GM19099 (cell line): Measurements from ENCODE around the gene ADAM19.

Source experiments
- POLR2A ChIP-seq: IDR thresholded peaks from 3 replicates; pipeline ENCODE4 v1.6.1; 2011; ENCODE audit warnings: low read depth; ENCODE audit not compliant: insufficient read length; ENCODE audit errors: extremely low read depth

The ADAM19 gene

GRCh38 chr5:157543825-157544622 lies 31.6 kb downstream of the ADAM19 start:
- no peak for TF ChIP-seq POLR2A

- no peak for TF ChIP-seq POLR2A
Observed at GRCh38 chr5:157542282-157543000, 33.1 kb downstream of the ADAM19 start.

GRCh38 chr5:157541447-157542118 lies 34.0 kb downstream of the ADAM19 start:
- TF ChIP-seq POLR2A: no peak

- no peak for TF ChIP-seq POLR2A
Observed at GRCh38 chr5:157540707-157541446, 34.7 kb downstream of the ADAM19 start.

GRCh38 chr5:157540124-157540523 lies 35.5 kb downstream of the ADAM19 start:
- no peak for TF ChIP-seq POLR2A

- TF ChIP-seq POLR2A: no peak
Observed at GRCh38 chr5:157539503-157540022, 36.0 kb downstream of the ADAM19 start.

GRCh38 chr5:157538311-157538710 lies 37.3 kb downstream of the ADAM19 start:
- TF ChIP-seq POLR2A: no peak

- TF ChIP-seq POLR2A: no peak
Observed at GRCh38 chr5:157535042-157535865, 40.3 kb downstream of the ADAM19 start.

GRCh38 chr5:157533011-157533481 lies 42.5 kb downstream of the ADAM19 start:
- TF ChIP-seq POLR2A: no peak

- TF ChIP-seq POLR2A: no peak
Observed at GRCh38 chr5:157532022-157532421, 43.6 kb downstream of the ADAM19 start.

- TF ChIP-seq POLR2A: no peak
Observed at GRCh38 chr5:157530226-157530972, 45.2 kb downstream of the ADAM19 start.

- no peak for TF ChIP-seq POLR2A
Observed at GRCh38 chr5:157529002-157529401, 46.6 kb downstream of the ADAM19 start.

GRCh38 chr5:157528036-157528632 lies 47.4 kb downstream of the ADAM19 start:
- no peak for TF ChIP-seq POLR2A
